ENCODE data around the gene ZCCHC2.

- no peak for TF ChIP-seq CTCF (IDR thresholded peaks at IDR 0.05)
- no peak for TF ChIP-seq POLR2A (IDR thresholded peaks at IDR 0.05)
These were observed 3.1 kb upstream of the ZCCHC2 start for GRCh38 chr18:62519684-62520083.

Measured in right lobe of liver (tissue), 4 donors.